BLaER1 treated with 17β-estradiol and CSF1 and Interleukin-3, amounts not matched to agents 10 nM and 100 nM (cell line): ENCODE data around the gene ZBED3.
"Not testable (repeated sequence)": the region's sequence is repeated elsewhere in the genome, so short reads cannot be mapped to it uniquely, and the experiment has no call there.

Experiments used
- H3K27ac ChIP-seq, 11 experiments: shearing (Covaris generic); formaldehyde crosslinking; 2 replicates each; pipeline ENCODE4 v1.8.1; 2022
- H3K27me3 ChIP-seq, 11 experiments: shearing (Covaris generic); formaldehyde crosslinking; 2 replicates each; pipeline ENCODE4 v1.8.1; 2022
- H3K36me3 ChIP-seq, 11 experiments: shearing (Covaris generic); formaldehyde crosslinking; 2 replicates each; pipeline ENCODE4 v1.8.1; 2022
- H3K4me1 ChIP-seq, 10 experiments: shearing (Covaris generic); formaldehyde crosslinking; 2 replicates each; pipeline ENCODE4 v1.8.1; 2022
- H3K4me2 ChIP-seq, 11 experiments: shearing (Covaris generic); formaldehyde crosslinking; 2 replicates each; pipeline ENCODE4 v1.8.1; 2022
- H3K4me3 ChIP-seq, 10 experiments: shearing (Covaris generic); formaldehyde crosslinking; 2 replicates each; pipeline ENCODE4 v1.8.1; 2022
- H3K9ac ChIP-seq, 11 experiments: shearing (Covaris generic); formaldehyde crosslinking; 2 replicates each; pipeline ENCODE4 v1.8.1; 2022
- H3K9me3 ChIP-seq, 11 experiments: shearing (Covaris generic); formaldehyde crosslinking; replicated peaks in 1 of 11; 2 replicates each; pipeline ENCODE4 v1.8.1; 2022
- H4K20me1 ChIP-seq, 11 experiments: shearing (Covaris generic); formaldehyde crosslinking; 2 replicates each; pipeline ENCODE4 v1.8.1; 2022
- Cebpa-rat ChIP-seq, 11 experiments: shearing (Covaris generic); IDR thresholded peaks; 2 replicates each; pipeline ENCODE4 v1.8.1; 2022

Gene ZBED3

DNA sequence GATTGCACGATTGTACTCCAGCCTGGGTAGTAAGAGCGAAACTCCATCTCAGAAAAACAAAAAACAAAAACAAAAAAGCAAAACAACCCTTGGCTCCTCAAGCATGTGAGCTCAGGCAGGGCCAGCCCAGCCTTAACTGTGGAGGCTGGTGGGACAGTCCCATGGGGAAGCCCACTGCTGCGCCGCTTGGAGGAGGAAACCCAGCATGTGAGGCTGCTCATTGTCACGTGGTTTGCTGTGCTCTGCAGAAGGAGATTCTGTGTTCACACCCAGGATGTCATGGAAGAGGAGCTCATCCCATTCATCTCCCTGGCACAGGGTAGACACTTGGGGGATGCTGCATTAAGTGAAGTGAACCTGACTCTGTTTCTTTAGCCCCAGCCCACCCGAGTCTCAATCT is 4.0 kb downstream of the ZBED3 start:
- Histone ChIP-seq H4K20me1 (peaks cover 0 to 20% (median 7%) of the 10 kb centered on the region in 11 experiments; a peak in 6 of 22 replicates), H3K27ac (no peak overlapping the region), H3K9me3 (peaks cover 0 to 12% (median 0%) of the 10 kb centered on the region in 11 experiments; a peak in 7 of 22 replicates), H3K27me3 (peaks cover 0 to 6% (median 2%) of the 10 kb centered on the region in 11 experiments; a peak in 6 of 22 replicates), H3K4me1 (peaks cover 13 to 30% (median 19%) of the 10 kb centered on the region in 10 experiments), H3K36me3 (peaks cover 3 to 36% (median 21%) of the 10 kb centered on the region in 11 experiments; a peak in 17 of 22 replicates), H3K9ac (no peak overlapping the region), H3K4me3 (no peak overlapping the region), H3K4me2 (no peak overlapping the region)
- TF ChIP-seq Cebpa-rat (IDR thresholded peaks at IDR 0.05), result no peak

GRCh38 chr5:77082280-77082679 is 4.8 kb downstream of the ZBED3 start:
- Histone ChIP-seq H3K4me3 (no peak overlapping the region), H3K36me3 (peaks cover 8 to 43% (median 26%) of the 10 kb centered on the region in 11 experiments; a peak in 19 of 22 replicates), H3K4me1 (peaks cover 5 to 23% (median 12%) of the 10 kb centered on the region in 10 experiments), H3K4me2 (no peak overlapping the region), H3K9ac (no peak overlapping the region), H3K9me3 (peaks cover 0 to 17% (median 4%) of the 10 kb centered on the region in 11 experiments; a peak in 9 of 22 replicates), H3K27ac (no peak overlapping the region), H4K20me1 (peaks cover 0 to 27% (median 8%) of the 10 kb centered on the region in 11 experiments; a peak in 8 of 22 replicates), H3K27me3 (peaks cover 0 to 14% (median 10%) of the 10 kb centered on the region in 11 experiments; a peak in 16 of 22 replicates)
- no peak for TF ChIP-seq Cebpa-rat (IDR thresholded peaks at IDR 0.05)

- Histone ChIP-seq H3K36me3 (peaks cover 14 to 56% (median 38%) of the 10 kb centered on the region in 11 experiments; a peak in 19 of 22 replicates), H3K27me3 (peaks cover 0 to 23% (median 16%) of the 10 kb centered on the region in 11 experiments; a peak in 17 of 22 replicates), H4K20me1 (peaks cover 0 to 40% (median 19%) of the 10 kb centered on the region in 11 experiments; a peak in 10 of 22 replicates), H3K4me2 (no peak overlapping the region), H3K9me3 (peaks cover 0 to 21% (median 6%) of the 10 kb centered on the region in 11 experiments; a peak in 9 of 22 replicates), H3K4me3 (no peak overlapping the region), H3K9ac (no peak overlapping the region), H3K4me1 (peaks cover 5 to 20% (median 8%) of the 10 kb centered on the region in 10 experiments; a peak in 19 of 20 replicates), H3K27ac (no peak overlapping the region)
- no peak for TF ChIP-seq Cebpa-rat (IDR thresholded peaks at IDR 0.05)
These were observed 6.2 kb downstream of the ZBED3 start for GRCh38 chr5:77080905-77081304.

- peaks cover 14 to 56% (median 38%) of the 10 kb centered on the region in 11 experiments; a peak in 19 of 22 replicates for H3K36me3 ChIP-seq
- H4K20me1 ChIP-seq, result peaks cover 0 to 40% (median 19%) of the 10 kb centered on the region in 11 experiments; a peak in 10 of 22 replicates
- not testable (repeated sequence) for H3K4me2 ChIP-seq, H3K27ac ChIP-seq, H3K9ac ChIP-seq, H3K4me3 ChIP-seq
- peaks cover under 1 to 16% (median 5%) of the 10 kb centered on the region in 10 experiments; a peak in 13 of 20 replicates for H3K4me1 ChIP-seq
- H3K9me3 ChIP-seq, result peaks cover 0 to 21% (median 6%) of the 10 kb centered on the region in 11 experiments; a peak in 9 of 22 replicates
- peaks cover 0 to 23% (median 16%) of the 10 kb centered on the region in 11 experiments; a peak in 17 of 22 replicates for H3K27me3 ChIP-seq
These were observed 6.6 kb downstream of the ZBED3 start for GRCh38 chr5:77080479-77080878.

GRCh38 chr5:77077829-77078176 is 9.3 kb downstream of the ZBED3 start:
- Histone ChIP-seq H3K27ac (peak overlapping the region in 1 of 11 experiments; percentile 29; a peak in 1 of 22 replicates), H3K4me3 (peak overlapping the region; percentile 56 to 73 (median 62)), H3K36me3 (peaks cover 16 to 50% (median 32%) of the 10 kb centered on the region in 11 experiments; a peak in 21 of 22 replicates), H3K27me3 (peaks cover 0 to 23% (median 16%) of the 10 kb centered on the region in 11 experiments; a peak in 17 of 22 replicates), H3K9me3 (peaks cover 0 to 9% (median 0%) of the 10 kb centered on the region in 11 experiments; a peak in 6 of 22 replicates), H3K4me1 (peaks cover 0 to 7% (median 0%) of the 10 kb centered on the region in 10 experiments; a peak in 4 of 20 replicates), H3K9ac (peak overlapping the region in 7 of 11 experiments; percentile 46 to 70 (median 67); a peak in 12 of 22 replicates), H4K20me1 (peaks cover 0 to 40% (median 20%) of the 10 kb centered on the region in 11 experiments; a peak in 11 of 22 replicates), H3K4me2 (peak overlapping the region; percentile 65 to 83 (median 76); a peak in 21 of 22 replicates)
- TF ChIP-seq Cebpa-rat (IDR thresholded peaks at IDR 0.05), result no peak

GRCh38 chr5:77076961-77077828 is 9.9 kb downstream of the ZBED3 start:
- peaks cover 0 to 7% (median 0%) of the 10 kb centered on the region in 10 experiments; a peak in 4 of 20 replicates for H3K4me1 ChIP-seq
- no peak for TF ChIP-seq Cebpa-rat (IDR thresholded peaks at IDR 0.05)
- H4K20me1 ChIP-seq, result peaks cover 0 to 40% (median 20%) of the 10 kb centered on the region in 11 experiments; a peak in 11 of 22 replicates
- H3K4me2 ChIP-seq, result peak overlapping the region; percentile 65 to 83 (median 76)
- H3K4me3 ChIP-seq, result peak overlapping the region; percentile 56 to 73 (median 62)
- H3K9me3 ChIP-seq, result peaks cover 0 to 9% (median 0%) of the 10 kb centered on the region in 11 experiments; a peak in 6 of 22 replicates
- H3K27me3 ChIP-seq, result peaks cover 0 to 23% (median 16%) of the 10 kb centered on the region in 11 experiments; a peak in 17 of 22 replicates
- H3K9ac ChIP-seq, result peak overlapping the region; percentile 45 to 72 (median 65); a peak in 21 of 22 replicates
- peaks cover 13 to 53% (median 32%) of the 10 kb centered on the region in 11 experiments; a peak in 21 of 22 replicates for H3K36me3 ChIP-seq
- peak overlapping the region in 4 of 11 experiments; percentile 19 to 39 (median 30); a peak in 4 of 22 replicates for H3K27ac ChIP-seq

GRCh38 chr5:77074745-77075144 is 12.3 kb downstream of the ZBED3 start:
- Histone ChIP-seq H3K4me1 (peaks cover 0 to 7% (median 0%) of the 10 kb centered on the region in 10 experiments; a peak in 4 of 20 replicates), H3K9me3 (peaks cover 0 to 9% (median 0%) of the 10 kb centered on the region in 11 experiments; a peak in 6 of 22 replicates), H3K4me2 (no peak overlapping the region), H3K27ac (no peak overlapping the region), H3K9ac (no peak overlapping the region), H4K20me1 (peaks cover 0 to 34% (median 15%) of the 10 kb centered on the region in 11 experiments; a peak in 11 of 22 replicates), H3K36me3 (peaks cover 18 to 54% (median 36%) of the 10 kb centered on the region in 11 experiments), H3K27me3 (peaks cover 0 to 23% (median 16%) of the 10 kb centered on the region in 11 experiments; a peak in 17 of 22 replicates), H3K4me3 (no peak overlapping the region)
- no peak for TF ChIP-seq Cebpa-rat (IDR thresholded peaks at IDR 0.05)

GRCh38 chr5:77073667-77074066 is 13.4 kb downstream of the ZBED3 start:
- Histone ChIP-seq H4K20me1 (peaks cover 0 to 27% (median 14%) of the 10 kb centered on the region in 11 experiments; a peak in 11 of 22 replicates), H3K4me2 (no peak overlapping the region), H3K9ac (no peak overlapping the region), H3K4me1 (peaks cover 0 to 7% (median 0%) of the 10 kb centered on the region in 10 experiments; a peak in 4 of 20 replicates), H3K4me3 (no peak overlapping the region), H3K36me3 (peaks cover 20 to 65% (median 44%) of the 10 kb centered on the region in 11 experiments), H3K27me3 (peaks cover 0 to 23% (median 16%) of the 10 kb centered on the region in 11 experiments; a peak in 17 of 22 replicates), H3K9me3 (peaks cover 0 to 9% (median 0%) of the 10 kb centered on the region in 11 experiments; a peak in 6 of 22 replicates), H3K27ac (no peak overlapping the region)
- TF ChIP-seq Cebpa-rat (IDR thresholded peaks at IDR 0.05), result no peak
